OCI-M2 (cell line): Measurements from ENCODE around the gene GMEB2.
A peak's percentile ranks its signal among the peaks of the same experiment; 100 is the strongest.
"Not testable (repeated sequence)": the region's sequence is repeated elsewhere in the genome, so short reads cannot be mapped to it uniquely, and the experiment has no call there.

Experiments
- DNase-seq: peaks from one replicate; lab custom pipeline; 2025; ENCODE audit not compliant: unreplicated experiment; lab: John Stamatoyannopoulos, UW

The GMEB2 gene

GRCh38 chr20:63640086-63640485, 13.2 kb upstream of the GMEB2 start:
- no peak for DNase-seq

GRCh38 chr20:63639093-63639975, 12.4 kb upstream of the GMEB2 start:
- DNase-seq = no peak

GRCh38 chr20:63636752-63637628, 10.1 kb upstream of the GMEB2 start:
- DNase-seq = no peak

GRCh38 chr20:63635431-63636141, 8.7 kb upstream of the GMEB2 start:
- DNase-seq = no peak

- DNase-seq = no peak
Measured at GRCh38 chr20:63633732-63634131, 6.8 kb upstream of the GMEB2 start.

- DNase-seq = not testable (repeated sequence)
Measured at GRCh38 chr20:63631426-63631825, 4.5 kb upstream of the GMEB2 start.

- not testable (repeated sequence) for DNase-seq
Measured at GRCh38 chr20:63630956-63631355, 4.1 kb upstream of the GMEB2 start.

GRCh38 chr20:63628246-63628975, 1.5 kb upstream of the GMEB2 start:
- peak; percentile 94 for DNase-seq

GRCh38 chr20:63627751-63628245, 897 bp upstream of the GMEB2 start:
- no peak for DNase-seq

GRCh38 chr20:63627129-63627750, 339 bp upstream of the GMEB2 start:
- peak; percentile 51 for DNase-seq

- DNase-seq = no peak
Measured at GRCh38 chr20:63625771-63626423, 1.0 kb downstream of the GMEB2 start.

GRCh38 chr20:63624486-63624885, 2.4 kb downstream of the GMEB2 start:
- DNase-seq = no peak

GRCh38 chr20:63622732-63623131, 4.2 kb downstream of the GMEB2 start:
- DNase-seq = no peak

- no peak for DNase-seq
Measured at GRCh38 chr20:63622096-63622495, 4.8 kb downstream of the GMEB2 start.

GRCh38 chr20:63620991-63621390, 5.9 kb downstream of the GMEB2 start:
- no peak for DNase-seq

- no peak for DNase-seq
Measured at GRCh38 chr20:63619505-63619904, 7.4 kb downstream of the GMEB2 start.

- DNase-seq = no peak
Measured at GRCh38 chr20:63619086-63619485, 7.8 kb downstream of the GMEB2 start.

- DNase-seq = no peak
Measured at GRCh38 chr20:63618291-63618980, 8.5 kb downstream of the GMEB2 start.

- no peak for DNase-seq
Measured at GRCh38 chr20:63617876-63618265, 9.0 kb downstream of the GMEB2 start.
